HG02678 (cell line): Measurements from ENCODE around the gene ATP1A1.

ENCODE experiments used
- ATAC-seq: cut with Tn5 transposase; IDR thresholded peaks from one replicate; pipeline ENCODE4 v1.9.1; 2021; ENCODE audit warnings: mild to moderate bottlenecking, moderate library complexity; ENCODE audit not compliant: unreplicated experiment

ATP1A1 gene

DNA sequence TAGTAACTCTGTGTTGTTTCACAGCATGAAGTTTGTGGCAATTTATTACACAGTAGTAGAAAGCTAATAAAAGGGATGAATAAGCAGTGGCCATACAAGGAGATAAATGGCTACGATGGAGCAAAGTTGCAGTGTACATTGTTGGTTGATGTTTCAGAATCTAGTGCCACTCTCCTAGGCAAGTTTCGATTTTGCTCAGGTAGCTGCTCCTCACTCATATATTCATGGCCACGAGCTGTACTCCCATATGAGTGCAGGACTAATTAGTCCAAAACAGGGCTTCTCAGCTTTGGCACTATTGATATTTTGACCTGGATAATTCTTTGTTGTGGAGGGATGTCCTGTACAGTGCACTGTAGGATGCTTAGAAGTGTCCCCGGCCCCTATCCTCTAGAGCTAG is 30.0 kb upstream of the ATP1A1 start:
- ATAC-seq = no peak

DNA sequence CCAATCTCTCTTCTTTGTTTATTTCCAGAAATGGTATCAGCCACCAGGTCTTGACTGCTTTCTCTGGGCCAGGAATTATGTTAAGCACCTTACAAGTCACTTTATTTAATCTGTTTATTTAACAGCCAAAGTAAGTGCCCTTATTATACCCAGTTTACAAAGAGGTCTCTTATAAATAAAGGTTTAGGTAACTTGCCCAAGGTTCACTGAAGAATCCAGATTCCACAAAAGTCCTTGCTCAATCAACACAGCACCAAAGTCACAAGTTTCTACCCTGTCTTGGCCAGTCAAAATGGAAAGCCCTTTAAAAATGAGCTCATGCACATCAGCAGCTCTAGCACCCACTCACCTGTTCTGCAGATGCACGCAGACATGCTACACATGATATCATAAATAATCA is 28.0 kb upstream of the ATP1A1 start:
- no peak for ATAC-seq

- ATAC-seq = no peak
These were observed 27.2 kb upstream of the ATP1A1 start for GRCh38 chr1:116345843-116346242.

GRCh38 chr1:116346943-116347673 is 25.9 kb upstream of the ATP1A1 start:
- no peak for ATAC-seq

GRCh38 chr1:116347696-116348095 is 25.3 kb upstream of the ATP1A1 start:
- ATAC-seq = no peak

DNA sequence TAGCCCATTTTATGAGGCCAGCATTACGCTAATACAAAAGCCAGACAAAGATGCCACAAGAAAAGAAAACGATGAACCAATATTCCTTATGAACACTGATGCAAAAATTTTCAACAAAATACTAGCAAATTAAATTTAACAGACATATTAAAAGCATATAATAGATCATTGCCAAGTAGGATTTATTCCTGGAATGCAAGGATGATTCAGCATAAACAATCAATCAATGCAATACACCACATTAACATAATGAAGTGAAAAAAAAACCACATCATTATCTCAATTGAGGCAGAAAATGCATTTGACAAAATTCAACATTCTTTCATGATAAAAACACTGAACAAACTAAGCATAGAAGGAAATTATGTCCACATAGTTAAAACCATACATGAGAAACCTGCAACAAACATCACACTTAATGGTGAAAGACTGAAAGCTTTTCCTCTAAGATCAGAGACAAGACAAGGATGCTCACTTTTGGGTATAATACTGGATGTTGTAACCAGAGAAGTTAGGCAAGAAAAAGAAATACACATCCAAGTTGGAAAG is 22.9 kb upstream of the ATP1A1 start:
- ATAC-seq = no peak

DNA sequence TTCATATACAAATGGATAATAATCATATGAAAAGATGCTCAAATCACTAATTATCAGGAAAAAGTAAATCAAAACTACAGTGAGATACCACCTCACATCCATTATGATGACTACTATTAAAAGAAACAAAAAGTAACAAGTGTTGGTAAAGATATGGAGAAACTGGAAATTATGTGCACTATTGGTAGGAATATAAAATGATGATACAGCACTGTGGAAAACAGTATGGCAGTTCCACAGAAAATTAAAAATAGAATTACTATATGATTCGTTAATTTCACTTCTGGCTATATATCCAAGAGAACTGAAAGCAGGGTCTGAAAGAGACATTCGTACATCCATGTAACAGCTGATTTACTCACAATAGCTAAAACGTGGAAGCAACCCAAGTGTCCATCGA is 21.1 kb upstream of the ATP1A1 start:
- ATAC-seq = no peak

DNA sequence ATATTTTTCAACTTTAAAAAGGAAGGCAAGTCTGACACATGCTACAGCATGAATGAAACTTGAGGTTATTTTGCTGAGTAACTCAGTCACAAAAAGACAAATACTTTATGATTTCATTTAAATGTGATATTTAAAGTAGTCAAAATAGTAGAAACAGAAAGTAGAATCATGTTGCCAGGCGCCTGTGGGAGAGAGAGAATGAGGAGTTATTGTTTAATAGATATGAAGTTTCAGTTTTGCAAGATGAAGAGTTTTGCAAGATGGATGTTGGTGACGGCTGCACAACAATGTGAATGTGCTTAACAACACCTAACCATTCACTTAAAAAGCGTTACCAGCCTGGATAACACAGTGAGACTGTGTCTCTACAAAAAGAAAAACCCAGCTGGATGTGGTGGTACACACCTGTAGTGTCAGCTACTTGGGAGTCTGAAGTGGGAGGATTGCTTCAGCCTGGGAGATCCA is 20.7 kb upstream of the ATP1A1 start:
- ATAC-seq = peak; percentile 72

- ATAC-seq = no peak
These were observed 19.9 kb upstream of the ATP1A1 start for GRCh38 chr1:116353155-116353554.

GRCh38 chr1:116356067-116356466 is 17.0 kb upstream of the ATP1A1 start:
- no peak for ATAC-seq

DNA sequence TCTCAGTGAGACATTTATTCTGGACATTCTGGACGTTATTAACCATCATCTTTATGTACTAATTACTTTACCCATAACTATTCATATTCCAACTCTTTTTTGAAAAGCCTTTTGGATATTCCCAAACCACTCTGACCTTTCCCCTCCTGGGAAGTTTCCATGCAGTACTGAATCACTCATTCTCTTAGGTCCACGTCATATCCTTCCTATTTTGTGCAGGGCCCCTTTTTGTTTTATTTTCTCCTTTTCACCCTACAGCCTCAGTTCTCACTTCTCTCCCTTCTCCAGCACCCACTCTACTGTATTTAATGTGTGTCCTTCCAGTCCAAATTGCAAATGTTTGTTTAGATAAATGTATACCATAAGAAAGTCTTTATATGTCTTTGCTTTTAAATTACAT is 16.4 kb upstream of the ATP1A1 start:
- no peak for ATAC-seq

GRCh38 chr1:116357487-116357886 is 15.6 kb upstream of the ATP1A1 start:
- ATAC-seq = no peak

GRCh38 chr1:116359060-116359830 is 13.8 kb upstream of the ATP1A1 start:
- ATAC-seq = no peak

DNA sequence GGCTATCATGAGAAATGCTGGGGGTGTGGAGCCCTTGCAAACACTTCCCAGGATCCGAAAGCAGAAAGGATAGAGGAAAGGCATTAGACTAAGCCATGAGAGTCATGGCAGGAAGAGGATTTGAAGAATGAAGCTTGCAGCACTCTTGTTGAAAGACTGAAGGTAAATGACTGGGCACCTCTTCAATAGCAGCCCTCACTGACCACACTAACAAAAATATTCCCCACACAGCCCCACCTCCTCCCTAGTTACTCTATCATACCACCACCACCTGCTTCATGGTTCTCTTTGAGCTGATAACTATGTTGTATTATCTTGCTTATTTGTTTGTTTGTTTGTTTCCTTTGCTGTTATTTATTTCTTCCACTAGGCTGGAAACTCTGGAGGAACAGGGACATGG is 13.2 kb upstream of the ATP1A1 start:
- ATAC-seq = no peak

DNA sequence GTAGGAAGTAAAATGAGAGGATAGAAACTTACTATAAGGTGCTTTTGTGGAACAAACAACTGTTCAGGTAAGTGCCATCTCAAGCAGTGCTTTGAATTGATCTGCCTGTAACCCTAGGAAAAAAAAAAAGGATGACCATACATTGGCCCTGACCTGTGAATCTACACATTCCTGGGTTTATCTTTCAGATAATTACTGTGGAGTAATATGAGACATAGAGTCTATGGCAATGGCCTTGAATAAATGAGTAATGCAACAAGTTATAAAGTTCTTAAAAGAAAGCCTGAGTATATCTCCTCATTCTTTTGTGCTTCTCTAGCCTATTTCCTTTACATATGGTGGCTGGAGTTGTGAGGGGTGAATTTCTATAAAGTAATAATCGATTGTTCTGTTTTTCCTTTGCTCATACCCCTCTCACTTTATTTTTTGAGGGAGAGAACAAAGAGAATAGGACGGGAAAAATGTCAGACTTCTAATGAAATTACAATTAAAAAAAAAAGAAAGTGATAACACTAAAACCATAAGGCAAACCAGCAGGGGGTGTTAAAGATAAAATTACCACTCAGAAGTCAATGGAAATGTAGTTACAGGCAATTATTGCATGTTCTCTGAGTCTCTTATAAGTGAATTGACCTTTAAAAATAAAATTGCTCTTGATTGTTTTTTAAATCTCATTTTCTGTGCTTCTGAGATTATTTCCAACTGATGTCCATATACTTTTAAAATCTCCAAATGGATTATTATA is 12.4 kb upstream of the ATP1A1 start:
- ATAC-seq = no peak

- no peak for ATAC-seq
These were observed 11.4 kb upstream of the ATP1A1 start for GRCh38 chr1:116361648-116362047.

DNA sequence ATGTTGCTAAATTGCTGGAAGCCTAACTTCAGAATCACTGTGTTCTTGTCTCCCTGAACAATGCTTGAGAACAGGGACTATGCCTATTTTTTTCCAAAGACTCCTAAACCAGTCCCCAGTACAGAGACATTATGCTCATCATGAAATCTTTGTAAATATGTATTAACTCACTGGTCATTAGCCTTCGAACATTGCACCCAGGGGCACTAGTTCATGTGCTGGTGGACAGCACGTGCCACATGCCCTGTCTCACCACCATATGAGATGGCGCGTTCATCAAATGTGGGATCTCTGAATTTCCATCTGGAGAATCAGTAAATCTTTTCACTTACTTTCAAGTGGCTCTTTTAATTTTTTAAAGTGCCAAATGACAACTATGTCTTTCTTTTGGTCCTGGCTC is 11.0 kb upstream of the ATP1A1 start:
- ATAC-seq = no peak

DNA sequence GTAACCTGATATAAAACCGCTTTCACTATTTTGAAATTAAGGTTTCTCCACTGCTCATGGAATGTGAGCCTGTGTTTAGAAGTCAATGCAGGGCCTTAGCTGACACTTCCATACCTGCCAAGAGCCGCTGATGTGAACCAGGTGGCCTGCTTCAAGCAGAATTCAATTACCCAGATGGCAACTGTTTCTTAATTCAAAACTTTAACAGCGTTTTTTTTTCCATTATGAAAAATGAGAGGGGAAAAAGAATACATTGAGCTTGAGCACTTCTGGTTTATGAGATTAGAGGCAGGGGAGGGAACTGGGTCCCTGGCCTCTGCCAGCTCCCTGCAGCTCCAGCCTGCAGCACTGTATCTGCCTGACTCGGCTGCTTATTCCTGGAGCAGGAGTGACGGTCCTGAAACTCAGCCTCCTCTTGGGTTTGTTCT is 7.7 kb upstream of the ATP1A1 start:
- ATAC-seq = no peak

GRCh38 chr1:116365857-116366256 is 7.2 kb upstream of the ATP1A1 start:
- ATAC-seq = no peak

GRCh38 chr1:116367256-116367945 is 5.6 kb upstream of the ATP1A1 start:
- ATAC-seq = no peak

GRCh38 chr1:116368241-116368640 is 4.8 kb upstream of the ATP1A1 start:
- no peak for ATAC-seq
